Measurements from ENCODE around the gene FOXO3. TPM values are rescaled to one million over a fixed set of nuclear protein-coding genes. Genes with fewer than 3 reads are reported as not detected.

FOXO3 gene
- total and polyA plus RNA-seq, 2 donors (not counting 3 experiments of a cell fraction or from before 2014, with no cell fraction given): 14.4 to 16.9 TPM

DNA sequence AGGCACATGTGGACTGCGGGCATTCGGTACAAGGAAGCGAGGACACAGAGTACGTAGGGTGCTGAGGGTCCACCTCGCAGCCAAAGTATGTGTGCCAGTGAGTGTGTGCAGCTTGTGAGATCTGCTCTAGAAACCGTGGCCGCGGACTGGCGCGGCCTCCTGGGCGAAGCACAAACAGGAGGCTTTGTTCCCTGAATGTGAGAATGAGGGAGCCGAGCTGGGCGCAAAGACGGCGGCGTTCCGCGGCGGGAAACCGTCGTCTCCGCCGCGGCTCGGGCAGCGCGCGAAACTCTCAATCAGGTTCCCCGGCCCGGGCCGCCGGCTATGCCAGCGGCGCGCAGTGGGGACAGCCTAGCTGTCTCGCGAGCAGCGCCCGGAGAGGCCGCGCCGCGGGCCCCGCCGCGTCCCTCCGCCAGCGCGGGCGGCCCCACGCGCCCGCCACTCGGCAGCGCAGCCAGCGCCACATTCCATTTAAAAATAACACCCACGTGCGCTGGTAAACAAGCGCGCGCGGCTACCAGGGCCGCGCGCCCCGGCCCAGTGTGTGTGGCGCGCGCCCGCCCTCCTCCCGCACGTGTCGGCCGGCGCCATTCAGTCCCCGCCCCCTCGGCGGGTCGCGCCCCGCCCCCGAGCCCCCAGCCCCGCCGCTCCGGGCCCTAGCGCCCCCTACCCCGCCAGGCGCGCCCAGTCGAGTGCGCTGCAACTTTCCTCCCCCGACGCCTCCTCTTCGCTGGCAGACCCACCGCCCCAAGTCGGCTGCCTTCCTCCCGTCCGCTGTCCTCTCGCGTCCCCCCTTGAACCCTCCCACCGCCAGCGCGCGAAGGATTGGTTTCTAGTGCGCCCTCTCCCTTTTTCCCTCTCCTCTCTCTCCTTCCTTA is 3.0 kb upstream of the FOXO3 start:
- Histone ChIP-seq H3K27me3 (ENCODE audit: control insufficient read depth in 2 of 2, insufficient read depth in 2 of 2, low read length in 2 of 2) (peaks cover 3 to 4% of the 10 kb centered on the region in 2 experiments), H3K9me1 (replicated peaks; ENCODE audit: control insufficient read depth, extremely low read depth, insufficient read depth, low read length) (no peaks in the 10 kb centered on the region), H3K79me2 (ENCODE audit: control insufficient read depth, insufficient read depth, low read length) (no peaks in the 10 kb centered on the region), H3K9me3 (replicated peaks; ENCODE audit: control insufficient read depth, insufficient read depth, low read length) (no peaks in the 10 kb centered on the region), H3K4me1 (ENCODE audit: control insufficient read depth, extremely low read depth, insufficient read depth, low read length) (peaks cover 14% of the 10 kb centered on the region), H3K36me3 (ENCODE audit: control insufficient read depth in 2 of 2, extremely low read depth in 1 of 2, insufficient read depth in 2 of 2, low read length in 2 of 2) (no peaks in the 10 kb centered on the region), H4K20me1 (replicated peaks; ENCODE audit: control insufficient read depth, extremely low read depth, insufficient read depth, low read length) (no peaks in the 10 kb centered on the region), H3K27ac (ENCODE audit: insufficient read depth, low read depth, low read length) (peak overlapping the region; percentile 93), H3K9ac (replicated peaks; ENCODE audit: extremely low read depth, insufficient read depth, low read length) (peak overlapping the region; percentile 89), H2AFZ (ENCODE audit: low read depth, low read length) (peak overlapping the region; percentile 99), H3K4me2 (ENCODE audit: insufficient read depth, low read length) (peak overlapping the region; percentile 94), H3K4me3 (replicated peaks in 1 of 3; ENCODE audit: insufficient read depth in 1 of 3, low read depth in 1 of 3, low read length in 3 of 3) (peak overlapping the region; percentile 66 to 89 (median 72))
- intact Hi-C loops (cut with micrococcal nuclease) (loop anchor here (1.0 to 5.0 kb wide), 6 partner anchors 15 to 825 kb away; partner anchors contain the start of gene CD164), dilution Hi-C loops (cut with MboI; ENCODE audit: extremely low pct_ligation_motif_present, low sequenced_read_pairs) (no loop called here)
- ChIA-PET CTCF (interaction anchor here (0.5 to 6.9 kb wide), 17 partner anchors 14 to 536 kb away, joined by 3 to 38 read pairs (median 4); partner anchors contain the start of genes ARMC2 and SESN1), POLR2A (interaction anchor here (0.6 kb wide), 1 partner anchor 263 kb away, joined by 4 read pairs; no protein-coding TSS in a partner anchor)
- DNase-seq (ENCODE audit: low read depth, low spot score): peak; percentile 51
- BruUV-seq (replicated peaks): no TSS peak
- peak; percentile 40 for FAIRE-seq
- TF ChIP-seq MAX (IDR thresholded peaks at IDR 0.05; ENCODE audit: insufficient read depth, insufficient read length): peak; percentile 87
- no peak for TF ChIP-seq GATA2 (IDR thresholded peaks at IDR 0.05; ENCODE audit: insufficient read depth, insufficient read length, low read depth, low read length)
- TF ChIP-seq, protein P1, sequence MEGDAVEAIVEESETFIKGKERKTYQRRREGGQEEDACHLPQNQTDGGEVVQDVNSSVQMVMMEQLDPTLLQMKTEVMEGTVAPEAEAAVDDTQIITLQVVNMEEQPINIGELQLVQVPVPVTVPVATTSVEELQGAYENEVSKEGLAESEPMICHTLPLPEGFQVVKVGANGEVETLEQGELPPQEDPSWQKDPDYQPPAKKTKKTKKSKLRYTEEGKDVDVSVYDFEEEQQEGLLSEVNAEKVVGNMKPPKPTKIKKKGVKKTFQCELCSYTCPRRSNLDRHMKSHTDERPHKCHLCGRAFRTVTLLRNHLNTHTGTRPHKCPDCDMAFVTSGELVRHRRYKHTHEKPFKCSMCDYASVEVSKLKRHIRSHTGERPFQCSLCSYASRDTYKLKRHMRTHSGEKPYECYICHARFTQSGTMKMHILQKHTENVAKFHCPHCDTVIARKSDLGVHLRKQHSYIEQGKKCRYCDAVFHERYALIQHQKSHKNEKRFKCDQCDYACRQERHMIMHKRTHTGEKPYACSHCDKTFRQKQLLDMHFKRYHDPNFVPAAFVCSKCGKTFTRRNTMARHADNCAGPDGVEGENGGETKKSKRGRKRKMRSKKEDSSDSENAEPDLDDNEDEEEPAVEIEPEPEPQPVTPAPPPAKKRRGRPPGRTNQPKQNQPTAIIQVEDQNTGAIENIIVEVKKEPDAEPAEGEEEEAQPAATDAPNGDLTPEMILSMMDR (IDR thresholded peaks at IDR 0.05; ENCODE audit: extremely low read depth in 1 of 2, insufficient read depth in 1 of 2, low read depth in 1 of 2, low read length in 2 of 2): peak in 1 of 2 donors; percentile 2
- TF ChIP-seq FOS (IDR thresholded peaks at IDR 0.05; ENCODE audit: borderline replicate concordance, insufficient read depth, low read length): no peak
- no peak for TF ChIP-seq POLR2A (IDR thresholded peaks at IDR 0.05; ENCODE audit: low read depth, low read length)
- TF ChIP-seq POLR2AphosphoS5 (IDR thresholded peaks at IDR 0.05; ENCODE audit: insufficient read depth, low read depth, low read length): peak; percentile 23
